CD14-positive monocyte (primary cell): Measurements from ENCODE around the gene LONRF2. TPM values are rescaled to one million over a fixed set of nuclear protein-coding genes. Genes with fewer than 3 reads are reported as not detected.

Experiments
- DNase-seq, 3 donors: peaks; one replicate each; pipeline ENCODE4 v3.0.0-alpha.2; 2011 to 2022
- H2AFZ ChIP-seq: 2 replicates; pipeline ENCODE4 v1.6.0; 2012; ENCODE audit warnings: mild to moderate bottlenecking, low read depth, low read length, inconsistent platforms; ENCODE audit not compliant: insufficient read depth, poor library complexity, severe bottlenecking
- H3K27ac ChIP-seq, 2 donors: 1 replicate in 1 of 2; 2 replicates in 1 of 2; pipeline ENCODE4 v1.5.1; 2012 to 2013; ENCODE audit warnings: low read length in 2 of 2, control low read depth in 1 of 2, inconsistent platforms in 1 of 2, low read depth in 1 of 2, mild to moderate bottlenecking in 1 of 2
- H3K27me3 ChIP-seq, 2 donors: one replicate each; pipeline versions ENCODE4 v1.6.0 to v1.6.1; 2011 to 2013; ENCODE audit warnings: low read length in 2 of 2; ENCODE audit not compliant: control insufficient read depth in 2 of 2, insufficient read depth in 2 of 2
- H3K36me3 ChIP-seq, 2 donors: replicated peaks in 1 of 2; 1 replicate in 1 of 2; 2 replicates in 1 of 2; pipeline versions ENCODE4 v1.5.1 to v1.6.1; 2012 to 2013; ENCODE audit warnings: low read length in 2 of 2, control low read depth in 1 of 2, inconsistent platforms in 1 of 2, mild to moderate bottlenecking in 1 of 2; ENCODE audit not compliant: insufficient read depth in 2 of 2, control insufficient read depth in 1 of 2
- H3K4me1 ChIP-seq, 2 donors: 1 replicate in 1 of 2; 2 replicates in 1 of 2; pipeline versions ENCODE4 v1.5.1 to v1.6.1; 2012 to 2013; ENCODE audit warnings: low read length in 2 of 2, control low read depth in 1 of 2, inconsistent platforms in 1 of 2, mild to moderate bottlenecking in 1 of 2, moderate library complexity in 1 of 2; ENCODE audit not compliant: insufficient read depth in 2 of 2, control insufficient read depth in 1 of 2
- H3K4me2 ChIP-seq: replicated peaks from 2 replicates; pipeline ENCODE3; 2012; ENCODE audit warnings: low read length, moderate library complexity, mild to moderate bottlenecking; ENCODE audit not compliant: poor library complexity, severe bottlenecking; ENCODE audit errors: extremely low read depth
- H3K4me3 ChIP-seq, 3 experiments: fragments of 200-600 bp in 1 of 3; sonication (generic) in 1 of 3; replicated peaks in 1 of 3; 1 replicate in 2 of 3; 2 replicates in 1 of 3; pipeline ENCODE4 v1.5.1; 2011 to 2013; ENCODE audit warnings: low read length in 3 of 3, mild to moderate bottlenecking in 3 of 3, control low read depth in 2 of 3, low read depth in 2 of 3, inconsistent platforms in 1 of 3, moderate library complexity in 1 of 3
- H3K79me2 ChIP-seq: 2 replicates; pipeline ENCODE4 v1.6.0; 2012; ENCODE audit warnings: mild to moderate bottlenecking, control low read depth, inconsistent platforms, low read length, moderate library complexity; ENCODE audit not compliant: insufficient read depth
- H3K9ac ChIP-seq: 2 replicates; pipeline ENCODE4 v1.6.0; 2017; ENCODE audit warnings: low read length, mild to moderate bottlenecking; ENCODE audit not compliant: insufficient read depth, poor library complexity, severe bottlenecking
- H3K9me3 ChIP-seq, 2 donors: replicated peaks in 1 of 2; 1 replicate in 1 of 2; 2 replicates in 1 of 2; pipeline versions ENCODE4 v1.5.1 to v1.6.1; 2012 to 2013; ENCODE audit warnings: low read length in 2 of 2, control low read depth in 1 of 2; ENCODE audit not compliant: control insufficient read depth in 1 of 2, insufficient read depth in 1 of 2
- H4K20me1 ChIP-seq: 2 replicates; pipeline ENCODE4 v1.6.0; 2012; ENCODE audit warnings: mild to moderate bottlenecking, low read length, control low read depth, moderate library complexity; ENCODE audit not compliant: insufficient read depth
- H3K27ac Mint-ChIP-seq, 7 donors: one replicate each; pipeline ENCODE4 v1.8.0; 2020; ENCODE audit warnings: mild to moderate bottlenecking in 7 of 7, mixed read lengths in 7 of 7, moderate library complexity in 6 of 7, inconsistent platforms in 2 of 7
- H3K27me3 Mint-ChIP-seq, 3 donors: one replicate each; pipeline ENCODE4 v1.8.0; 2021 to 2022; ENCODE audit warnings: low read depth in 3 of 3, mild to moderate bottlenecking in 3 of 3, mixed read lengths in 3 of 3, moderate library complexity in 3 of 3, inconsistent platforms in 1 of 3
- H3K36me3 Mint-ChIP-seq, 2 donors: one replicate each; pipeline ENCODE4 v1.8.0; 2020; ENCODE audit warnings: mixed read lengths in 2 of 2, inconsistent platforms in 1 of 2, mild to moderate bottlenecking in 1 of 2
- H3K4me1 Mint-ChIP-seq: one replicate; pipeline ENCODE4 v1.8.0; 2020; ENCODE audit warnings: mild to moderate bottlenecking, mixed read lengths
- H3K4me3 Mint-ChIP-seq, 2 donors: one replicate each; pipeline ENCODE4 v1.8.0; 2020; ENCODE audit warnings: mild to moderate bottlenecking in 2 of 2, mixed read lengths in 2 of 2, moderate library complexity in 1 of 2
- H3K9me3 Mint-ChIP-seq, 7 donors: one replicate each; pipeline ENCODE4 v1.8.0; 2020 to 2022; ENCODE audit warnings: mixed read lengths in 7 of 7, mild to moderate bottlenecking in 6 of 7, moderate library complexity in 6 of 7, inconsistent platforms in 2 of 7
- WGBS: methylation state at CpG from one replicate; pipeline ENCODE4 v1.1.5; 2013; ENCODE audit warnings: missing lambda C conversion rate; ENCODE audit not compliant: insufficient coverage; 5-methylcytosine and 5-hydroxymethylcytosine counted together
- intact Hi-C, 2 donors: fragments of 100-400 bp; cut with micrococcal nuclease; formaldehyde crosslinking; loops; one replicate each; pipeline versions ENCODE4 v1.15.0 to v1.15.1; 2023
- polyA plus RNA-seq, 3 donors: library from polyadenylated mRNA; depleted of rRNA in 1 of 3; unstranded in 2 of 3; stranded (reverse) in 1 of 3; fragments of 300-500 nt in 2 of 3; fragments of >200 nt in 1 of 3; fragmentation: Illumina TruSeq in 2 of 3; gene quantifications; 1 replicate in 2 of 3; 2 replicates in 1 of 3; pipeline ENCODE4 v1.2.3, GENCODE V29; 2012 to 2021
- TF ChIP-seq, protein P1 (sequence below): fragments of 200-600 bp; IDR thresholded peaks from one replicate; pipeline ENCODE4 v1.8.0; 2022; ENCODE audit warnings: antibody characterized with exemption, mild to moderate bottlenecking

LONRF2 gene
- polyA plus RNA-seq, 3 donors: not detected

DNA sequence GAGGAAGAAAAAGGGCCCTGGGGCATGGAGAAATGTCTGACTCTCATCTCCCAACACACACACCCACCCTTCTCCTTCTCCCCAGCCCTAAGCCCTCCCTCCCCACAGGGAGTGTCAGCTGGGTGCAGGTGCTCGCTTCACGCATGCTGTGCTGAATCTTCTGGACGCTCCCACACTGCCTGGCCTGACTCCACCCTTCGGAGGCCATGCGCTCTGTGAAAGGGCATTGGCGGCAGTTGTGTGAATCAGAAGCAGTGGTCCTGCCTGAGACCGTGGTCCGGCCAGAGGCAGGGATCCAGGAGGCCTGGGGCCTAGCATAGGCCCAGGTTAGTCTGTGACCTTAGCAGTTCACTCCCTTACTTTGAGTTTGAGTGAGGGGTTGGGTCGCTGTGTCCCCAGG is 57.1 kb downstream of the LONRF2 start:
- H3K79me2 ChIP-seq: no peaks in the 10 kb centered on the region
- Mint-ChIP-seq H3K4me1 (peaks cover 25% of the 10 kb centered on the region), H3K4me3 (no peak overlapping the region), H3K9me3 (peaks cover 0 to 3% (median 0%) of the 10 kb centered on the region in 7 donors), H3K27me3 (peaks cover 0 to 6% (median 2%) of the 10 kb centered on the region in 3 donors), H3K36me3 (no peaks in the 10 kb centered on the region), H3K27ac (no peak overlapping the region)
- H3K27me3 ChIP-seq: no peaks in the 10 kb centered on the region
- no peaks in the 10 kb centered on the region for H3K36me3 ChIP-seq
- no peaks in the 10 kb centered on the region for H3K9me3 ChIP-seq
- no peak overlapping the region for H3K9ac ChIP-seq
- DNase-seq: no peak
- H3K4me3 ChIP-seq: no peak overlapping the region
- H3K4me1 ChIP-seq: peaks cover 22 to 23% of the 10 kb centered on the region in 2 donors
- TF ChIP-seq, protein P1, sequence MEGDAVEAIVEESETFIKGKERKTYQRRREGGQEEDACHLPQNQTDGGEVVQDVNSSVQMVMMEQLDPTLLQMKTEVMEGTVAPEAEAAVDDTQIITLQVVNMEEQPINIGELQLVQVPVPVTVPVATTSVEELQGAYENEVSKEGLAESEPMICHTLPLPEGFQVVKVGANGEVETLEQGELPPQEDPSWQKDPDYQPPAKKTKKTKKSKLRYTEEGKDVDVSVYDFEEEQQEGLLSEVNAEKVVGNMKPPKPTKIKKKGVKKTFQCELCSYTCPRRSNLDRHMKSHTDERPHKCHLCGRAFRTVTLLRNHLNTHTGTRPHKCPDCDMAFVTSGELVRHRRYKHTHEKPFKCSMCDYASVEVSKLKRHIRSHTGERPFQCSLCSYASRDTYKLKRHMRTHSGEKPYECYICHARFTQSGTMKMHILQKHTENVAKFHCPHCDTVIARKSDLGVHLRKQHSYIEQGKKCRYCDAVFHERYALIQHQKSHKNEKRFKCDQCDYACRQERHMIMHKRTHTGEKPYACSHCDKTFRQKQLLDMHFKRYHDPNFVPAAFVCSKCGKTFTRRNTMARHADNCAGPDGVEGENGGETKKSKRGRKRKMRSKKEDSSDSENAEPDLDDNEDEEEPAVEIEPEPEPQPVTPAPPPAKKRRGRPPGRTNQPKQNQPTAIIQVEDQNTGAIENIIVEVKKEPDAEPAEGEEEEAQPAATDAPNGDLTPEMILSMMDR: no peak
- no peaks in the 10 kb centered on the region for H4K20me1 ChIP-seq
- 96% methylated on average over 9 of the region's 9 CpGs for WGBS
- no peak overlapping the region for H3K4me2 ChIP-seq
- intact Hi-C loops: loop anchor here in 1 of 2 donors (10.0 kb wide), 1 partner anchor 110 kb away; no protein-coding TSS in a partner anchor
- H3K27ac ChIP-seq: no peak overlapping the region
- no peak overlapping the region for H2AFZ ChIP-seq

DNA sequence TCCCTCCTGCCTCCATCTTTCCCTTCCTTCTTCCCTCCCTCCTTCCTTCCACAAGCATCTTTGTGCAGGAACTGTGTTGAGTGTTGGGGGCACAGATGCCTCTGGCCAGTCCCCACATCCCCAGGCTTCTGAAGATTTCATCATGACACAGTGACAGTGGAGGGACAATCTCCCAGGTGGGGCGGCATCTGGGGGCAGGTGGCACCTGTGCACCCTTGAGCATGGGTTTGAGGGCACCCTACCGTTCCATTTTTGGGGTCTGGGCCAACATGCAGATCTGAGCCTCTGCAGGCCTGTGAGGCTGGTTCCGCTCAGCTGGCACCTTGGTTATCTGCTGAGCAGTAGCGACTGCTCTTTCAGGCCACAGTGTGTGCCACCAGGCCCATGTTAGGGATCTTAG is 57.6 kb downstream of the LONRF2 start:
- Histone ChIP-seq H3K4me2 (no peak overlapping the region), H3K9ac (no peak overlapping the region), H3K36me3 (no peaks in the 10 kb centered on the region), H3K27ac (no peak overlapping the region), H4K20me1 (no peaks in the 10 kb centered on the region), H3K79me2 (no peaks in the 10 kb centered on the region), H2AFZ (no peak overlapping the region), H3K9me3 (no peaks in the 10 kb centered on the region), H3K4me1 (peaks cover 22 to 23% of the 10 kb centered on the region in 2 donors), H3K27me3 (no peaks in the 10 kb centered on the region), H3K4me3 (no peak overlapping the region)
- intact Hi-C loops: loop anchor here in 1 of 2 donors (5.0 to 10.0 kb wide), 2 partner anchors 110 to 707 kb away; no protein-coding TSS in a partner anchor
- Mint-ChIP-seq H3K27me3 (peaks cover 0 to 7% (median 2%) of the 10 kb centered on the region in 3 donors), H3K27ac (no peak overlapping the region), H3K4me3 (no peak overlapping the region), H3K4me1 (peaks cover 25% of the 10 kb centered on the region), H3K36me3 (no peaks in the 10 kb centered on the region), H3K9me3 (peaks cover 0 to 3% (median 0%) of the 10 kb centered on the region in 7 donors)
- TF ChIP-seq, protein P1: no peak
- DNase-seq: no peak
- 97% methylated on average over 3 of the region's 4 CpGs for WGBS
